ENCODE results near the gene CEBPZOS. TPM values are rescaled to one million over a fixed set of nuclear protein-coding genes. Genes with fewer than 3 reads are reported as not detected.

Gene CEBPZOS
- total RNA-seq, 1 donor from 2014 or later = not detected

- peaks cover 38% of the 10 kb centered on the region for H3K36me3 Mint-ChIP-seq
- H3K4me3 Mint-ChIP-seq = no peak overlapping the region
- peaks cover 8% of the 10 kb centered on the region for H3K9me3 Mint-ChIP-seq
- TF ChIP-seq CTCF (IDR thresholded peaks at IDR 0.05; ENCODE audit: unreplicated experiment) = no peak
- no peak for DNase-seq (ENCODE audit: low spot score in 2 of 2, unreplicated experiment in 2 of 2)
- no peaks in the 10 kb centered on the region for H3K27me3 Mint-ChIP-seq (ENCODE audit: low read depth)
- H3K27ac Mint-ChIP-seq = no peak overlapping the region
- H3K4me1 Mint-ChIP-seq = no peaks in the 10 kb centered on the region
Observed at GRCh38 chr2:37246205-37246604, 49.9 kb downstream of the CEBPZOS start.

GRCh38 chr2:37250869-37251740, 54.8 kb downstream of the CEBPZOS start:
- peak overlapping the region; percentile 7 for H3K27ac Mint-ChIP-seq
- no peak for TF ChIP-seq CTCF (IDR thresholded peaks at IDR 0.05; ENCODE audit: unreplicated experiment)
- no peak for DNase-seq (ENCODE audit: low spot score in 2 of 2, unreplicated experiment in 2 of 2)
- no peak overlapping the region for H3K4me3 Mint-ChIP-seq
- H3K9me3 Mint-ChIP-seq = no peaks in the 10 kb centered on the region
- H3K4me1 Mint-ChIP-seq = no peaks in the 10 kb centered on the region
- H3K36me3 Mint-ChIP-seq = peaks cover 31% of the 10 kb centered on the region
- H3K27me3 Mint-ChIP-seq (ENCODE audit: low read depth) = no peaks in the 10 kb centered on the region

Other genes starting within 250 kb of the CEBPZOS start
- gene STRN, start 230.0 kb upstream of the CEBPZOS start, total RNA-seq = 24.9 to 26.6 TPM (median 25.7 TPM) in 3 replicates
- 19.3 to 22.7 TPM (median 20.4 TPM) in 3 replicates for gene HEATR5B, start 112.1 kb upstream of the CEBPZOS start, total RNA-seq
- 3.6 to 4.9 TPM (median 4.6 TPM) in 3 replicates for gene GPATCH11, start 112.0 kb upstream of the CEBPZOS start, total RNA-seq
- 65.7 to 66.8 TPM (median 66.7 TPM) in 3 replicates for gene EIF2AK2, start 39.5 kb upstream of the CEBPZOS start, total RNA-seq
- gene SULT6B1, start 7.8 kb upstream of the CEBPZOS start, total RNA-seq = not detected in 3 replicates
- 39.1 to 41.1 TPM (median 40.8 TPM) in 3 replicates for gene CEBPZ, start 35.1 kb downstream of the CEBPZOS start, total RNA-seq
- 26.5 to 31.3 TPM (median 27.0 TPM) in 3 replicates for gene NDUFAF7, start 35.2 kb downstream of the CEBPZOS start, total RNA-seq
- gene PRKD3, start 128.3 kb downstream of the CEBPZOS start, total RNA-seq = 65.5 to 67.3 TPM (median 66.9 TPM) in 3 replicates
- 0.16 to 0.45 TPM (median 0.36 TPM) in 3 replicates for gene QPCT, start 148.1 kb downstream of the CEBPZOS start, total RNA-seq